ENCODE results near the gene TLL1.

The TLL1 gene

GRCh38 chr4:166066936-166067335, 193.9 kb downstream of the TLL1 start:
- no peak for DNase-seq

GRCh38 chr4:166067915-166068314, 194.9 kb downstream of the TLL1 start:
- no peak for DNase-seq

GRCh38 chr4:166073783-166074182, 200.7 kb downstream of the TLL1 start:
- no peak for DNase-seq

- no peak for DNase-seq
These were observed 202.6 kb downstream of the TLL1 start for GRCh38 chr4:166075599-166075998.

GRCh38 chr4:166077782-166078181, 204.7 kb downstream of the TLL1 start:
- no peak for DNase-seq

- DNase-seq, result no peak
These were observed 205.3 kb downstream of the TLL1 start for GRCh38 chr4:166078383-166078782.

GRCh38 chr4:166078955-166079354, 205.9 kb downstream of the TLL1 start:
- no peak for DNase-seq

GRCh38 chr4:166087569-166087968, 214.5 kb downstream of the TLL1 start:
- DNase-seq, result no peak

GRCh38 chr4:166088576-166088975, 215.5 kb downstream of the TLL1 start:
- no peak for DNase-seq

- DNase-seq, result no peak
These were observed 218.1 kb downstream of the TLL1 start for GRCh38 chr4:166091146-166091545.

- peak; percentile 56 for DNase-seq
These were observed 219.0 kb downstream of the TLL1 start for GRCh38 chr4:166091912-166092510.

- DNase-seq, result no peak
These were observed 219.8 kb downstream of the TLL1 start for GRCh38 chr4:166092797-166093290.

- no peak for DNase-seq
These were observed 231.6 kb downstream of the TLL1 start for GRCh38 chr4:166104623-166105022.

GRCh38 chr4:166121897-166122296, 248.9 kb downstream of the TLL1 start:
- no peak for DNase-seq

- DNase-seq, result no peak
These were observed 250.5 kb downstream of the TLL1 start for GRCh38 chr4:166123546-166123945.

- no peak for DNase-seq
These were observed 255.4 kb downstream of the TLL1 start for GRCh38 chr4:166128403-166128802.

GRCh38 chr4:166134285-166134684, 261.2 kb downstream of the TLL1 start:
- no peak for DNase-seq

- DNase-seq, result no peak
These were observed 267.9 kb downstream of the TLL1 start for GRCh38 chr4:166140951-166141350.

GRCh38 chr4:166143227-166143626, 270.2 kb downstream of the TLL1 start:
- DNase-seq, result no peak

GRCh38 chr4:166144607-166145006, 271.6 kb downstream of the TLL1 start:
- DNase-seq, result no peak

GRCh38 chr4:166146806-166147540, 273.9 kb downstream of the TLL1 start:
- DNase-seq, result no peak
